SU-DHL-6 (cell line): Measurements from ENCODE around the gene GNAT3.

Experiments used
- H2AFZ ChIP-seq: fragments of 200-600 bp; sonication (generic); 2 replicates; pipeline ENCODE4 v1.6.1; 2014; ENCODE audit warnings: low read depth, mild to moderate bottlenecking, moderate library complexity, mixed read lengths, antibody characterized with exemption, low read length; ENCODE audit not compliant: severe bottlenecking
- H3F3A ChIP-seq: fragments of 200-600 bp; shearing (Covaris generic); 2 replicates; pipeline ENCODE4 v1.6.0; 2016; ENCODE audit warnings: antibody characterized with exemption, mild to moderate bottlenecking; ENCODE audit not compliant: insufficient read depth
- H3K27ac ChIP-seq: fragments of 200-600 bp; sonication (generic); 2 replicates; pipeline ENCODE4 v1.5.1; 2016; ENCODE audit warnings: low read depth, mild to moderate bottlenecking, low read length, moderate library complexity, mixed read lengths
- H3K27me3 ChIP-seq: fragments of 200-600 bp; sonication (generic), shearing (Covaris generic); 2 replicates; pipeline ENCODE4 v1.6.0; 2014; ENCODE audit warnings: mild to moderate bottlenecking, low read length
- H3K36me3 ChIP-seq: fragments of 200-600 bp; sonication (generic); 2 replicates; pipeline ENCODE4 v1.6.1; 2014; ENCODE audit warnings: mild to moderate bottlenecking, low read length, mixed read lengths
- H3K4me2 ChIP-seq: fragments of 300-600, 200-600 bp; shearing (Covaris generic), sonication (generic); 2 replicates; pipeline ENCODE4 v1.6.0; 2014; ENCODE audit warnings: low read length, low read depth, mild to moderate bottlenecking; ENCODE audit not compliant: poor library complexity, severe bottlenecking
- H3K4me3 ChIP-seq: fragments of 200-600 bp; sonication (generic); 2 replicates; pipeline ENCODE4 v1.5.1; 2014; ENCODE audit warnings: antibody characterized with exemption, low read length, mild to moderate bottlenecking, mixed read lengths; ENCODE audit not compliant: insufficient read depth, poor library complexity, severe bottlenecking
- H3K79me2 ChIP-seq: fragments of 200-600 bp; sonication (generic); 2 replicates; pipeline ENCODE4 v1.6.1; 2014; ENCODE audit warnings: mild to moderate bottlenecking, low read length, moderate library complexity; ENCODE audit not compliant: insufficient read depth
- H3K9ac ChIP-seq: fragments of 200-600 bp; sonication (generic); 2 replicates; pipeline ENCODE4 v1.7.0; 2014; ENCODE audit warnings: mild to moderate bottlenecking, low read length
- H3K9me2 ChIP-seq: fragments of 200-600 bp; sonication (generic); replicated peaks from 2 replicates; pipeline ENCODE4 v1.6.1; 2014; ENCODE audit warnings: low read length; ENCODE audit not compliant: insufficient read depth
- H3K9me3 ChIP-seq: fragments of 200-600 bp; sonication (generic); 2 replicates; pipeline ENCODE4 v1.6.1; 2014; ENCODE audit warnings: low read length, mixed read lengths; ENCODE audit not compliant: insufficient read depth
- H4K20me1 ChIP-seq: fragments of 200-600 bp; sonication (generic); 2 replicates; pipeline ENCODE4 v1.6.1; 2014; ENCODE audit warnings: low read depth, mild to moderate bottlenecking, antibody characterized with exemption, low read length, moderate library complexity, mixed read lengths
- EZH2phosphoT487 ChIP-seq: fragments of 200-600 bp; sonication (generic), shearing (Covaris generic); conservative IDR thresholded peaks from 2 replicates; pipeline ENCODE4 v1.6.1; 2018; ENCODE audit warnings: mild to moderate bottlenecking, antibody characterized with exemption, low read length, moderate library complexity, mixed read lengths
- TF ChIP-seq, protein P1 (sequence below): fragments of 200-600 bp; sonication (generic); IDR thresholded peaks from one replicate; pipeline ENCODE4 v1.5.1; 2017; ENCODE audit warnings: antibody characterized with exemption, mild to moderate bottlenecking, low read length, moderate library complexity; ENCODE audit not compliant: insufficient read depth, poor library complexity, severe bottlenecking

Gene GNAT3

DNA sequence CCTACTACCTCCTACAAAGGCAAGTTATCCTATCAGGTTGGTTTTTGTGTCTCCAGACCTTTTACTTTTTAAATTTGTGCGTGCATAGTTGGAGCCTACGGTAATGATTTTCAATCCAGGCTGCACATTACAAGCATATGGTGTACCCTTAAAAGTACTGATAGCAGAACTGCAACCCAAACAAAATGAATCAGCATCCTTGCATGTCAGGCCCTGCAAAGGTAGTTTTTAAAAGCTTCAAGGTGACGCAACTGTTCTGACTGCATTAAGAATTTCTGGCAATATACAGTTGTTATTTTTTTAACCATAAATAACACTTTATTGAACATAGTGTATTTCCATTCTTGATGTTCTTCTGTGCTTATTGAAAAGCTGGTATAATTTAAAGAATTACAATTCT, 28.9 kb downstream of the GNAT3 start:
- H3K27me3 ChIP-seq = no peaks in the 10 kb centered on the region
- no peaks in the 10 kb centered on the region for H4K20me1 ChIP-seq
- no peaks in the 10 kb centered on the region for H3K9me2 ChIP-seq
- no peak overlapping the region for H3K4me2 ChIP-seq
- no peak overlapping the region for H2AFZ ChIP-seq
- no peaks in the 10 kb centered on the region for H3F3A ChIP-seq
- H3K9me3 ChIP-seq = no peaks in the 10 kb centered on the region
- H3K4me3 ChIP-seq = no peak overlapping the region
- TF ChIP-seq, protein P1, sequence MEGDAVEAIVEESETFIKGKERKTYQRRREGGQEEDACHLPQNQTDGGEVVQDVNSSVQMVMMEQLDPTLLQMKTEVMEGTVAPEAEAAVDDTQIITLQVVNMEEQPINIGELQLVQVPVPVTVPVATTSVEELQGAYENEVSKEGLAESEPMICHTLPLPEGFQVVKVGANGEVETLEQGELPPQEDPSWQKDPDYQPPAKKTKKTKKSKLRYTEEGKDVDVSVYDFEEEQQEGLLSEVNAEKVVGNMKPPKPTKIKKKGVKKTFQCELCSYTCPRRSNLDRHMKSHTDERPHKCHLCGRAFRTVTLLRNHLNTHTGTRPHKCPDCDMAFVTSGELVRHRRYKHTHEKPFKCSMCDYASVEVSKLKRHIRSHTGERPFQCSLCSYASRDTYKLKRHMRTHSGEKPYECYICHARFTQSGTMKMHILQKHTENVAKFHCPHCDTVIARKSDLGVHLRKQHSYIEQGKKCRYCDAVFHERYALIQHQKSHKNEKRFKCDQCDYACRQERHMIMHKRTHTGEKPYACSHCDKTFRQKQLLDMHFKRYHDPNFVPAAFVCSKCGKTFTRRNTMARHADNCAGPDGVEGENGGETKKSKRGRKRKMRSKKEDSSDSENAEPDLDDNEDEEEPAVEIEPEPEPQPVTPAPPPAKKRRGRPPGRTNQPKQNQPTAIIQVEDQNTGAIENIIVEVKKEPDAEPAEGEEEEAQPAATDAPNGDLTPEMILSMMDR = no peak
- no peak for TF ChIP-seq EZH2phosphoT487
- H3K9ac ChIP-seq = no peak overlapping the region
- H3K79me2 ChIP-seq = no peaks in the 10 kb centered on the region
- H3K27ac ChIP-seq = no peak overlapping the region
- no peaks in the 10 kb centered on the region for H3K36me3 ChIP-seq

DNA sequence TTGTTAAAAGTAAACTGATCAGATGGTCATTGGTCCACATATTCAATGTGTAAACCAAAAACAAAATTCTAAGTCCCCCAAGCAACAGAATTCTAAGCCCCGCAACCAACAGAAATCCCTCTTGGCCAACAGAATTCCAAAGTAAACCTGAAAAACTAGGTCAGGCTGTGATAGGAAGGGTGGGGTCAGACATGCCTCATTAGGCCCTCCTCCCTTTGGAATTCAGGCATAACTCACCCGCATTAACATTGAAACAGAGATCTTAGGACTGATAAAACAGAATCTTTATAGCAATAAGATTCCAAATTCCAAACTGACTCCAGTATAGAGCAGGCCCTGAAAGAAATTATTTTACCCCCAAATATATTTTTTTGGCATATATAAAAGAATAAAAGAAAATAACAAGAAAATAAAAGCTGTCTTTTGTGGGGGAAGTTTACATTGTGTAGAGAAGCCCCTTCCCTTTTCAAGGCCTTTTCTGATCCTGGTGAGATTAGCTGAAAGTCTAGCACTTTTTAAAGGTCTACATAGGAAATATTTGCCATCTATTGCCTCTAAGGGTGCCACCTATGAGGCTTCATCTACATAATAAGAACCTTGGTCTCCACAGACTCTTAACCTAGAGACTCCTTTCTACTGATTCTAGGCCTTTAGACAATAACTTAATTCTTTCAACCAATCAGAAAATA, 30.5 kb downstream of the GNAT3 start:
- Histone ChIP-seq H3K9ac (no peak overlapping the region), H3K27ac (no peak overlapping the region), H3K79me2 (no peaks in the 10 kb centered on the region), H3K4me3 (no peak overlapping the region), H3K9me2 (no peaks in the 10 kb centered on the region), H2AFZ (no peak overlapping the region), H3K36me3 (no peaks in the 10 kb centered on the region), H3K9me3 (no peaks in the 10 kb centered on the region), H3F3A (no peaks in the 10 kb centered on the region), H4K20me1 (no peaks in the 10 kb centered on the region), H3K4me2 (no peak overlapping the region), H3K27me3 (no peaks in the 10 kb centered on the region)
- TF ChIP-seq, protein P1 = no peak
- no peak for TF ChIP-seq EZH2phosphoT487

DNA sequence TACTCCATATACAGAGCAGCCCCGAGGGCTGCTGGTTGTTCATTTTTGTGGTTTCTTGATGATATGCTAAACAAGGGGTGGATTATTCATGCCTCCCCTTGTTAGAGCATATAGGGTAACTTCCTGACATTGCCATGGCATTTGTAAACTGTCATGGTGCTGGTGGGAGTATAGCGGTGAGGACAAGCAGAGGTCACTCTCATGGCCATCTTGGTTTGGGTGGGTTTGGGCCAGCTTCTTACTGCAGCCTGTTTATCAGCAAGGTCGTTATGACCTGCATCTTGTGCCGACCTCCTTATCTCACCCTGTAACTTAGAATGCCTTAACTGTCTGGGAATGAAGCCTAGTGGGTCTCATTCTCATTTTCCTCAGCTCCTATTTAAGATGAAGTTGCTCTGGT, 31.3 kb downstream of the GNAT3 start:
- Histone ChIP-seq H3K36me3 (no peaks in the 10 kb centered on the region), H3K79me2 (no peaks in the 10 kb centered on the region), H3K4me3 (no peak overlapping the region), H3F3A (no peaks in the 10 kb centered on the region), H3K27ac (no peak overlapping the region), H4K20me1 (no peaks in the 10 kb centered on the region), H3K27me3 (no peaks in the 10 kb centered on the region), H3K4me2 (no peak overlapping the region), H3K9me2 (no peaks in the 10 kb centered on the region), H3K9me3 (no peaks in the 10 kb centered on the region), H3K9ac (no peak overlapping the region), H2AFZ (no peak overlapping the region)
- TF ChIP-seq, protein P1 = no peak
- no peak for TF ChIP-seq EZH2phosphoT487
